ENCODE data around the gene DCLK1. TPM values are rescaled to one million over a fixed set of nuclear protein-coding genes. Genes with fewer than 3 reads are reported as not detected.

Gene DCLK1
- total RNA-seq, 1 experiment from 2014 or later = not detected

DNA sequence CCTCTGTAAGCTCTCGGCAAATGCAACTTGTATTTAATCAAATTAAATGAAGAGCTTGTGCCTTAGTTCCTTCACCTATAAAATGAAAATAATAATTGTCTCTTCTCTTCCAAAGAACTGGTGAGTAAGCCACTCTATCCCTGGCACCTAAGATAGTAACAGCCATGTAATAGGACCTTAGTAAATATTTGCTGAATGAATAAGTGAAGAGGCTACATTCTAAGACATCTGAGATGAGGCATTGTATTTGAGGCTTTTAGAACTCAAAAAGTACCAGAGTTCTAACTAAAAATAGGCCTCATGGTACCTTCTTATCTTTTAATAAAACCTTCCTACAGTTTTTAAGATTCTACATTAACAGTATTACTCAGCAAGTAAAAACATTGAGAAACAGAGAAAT, 17.3 kb upstream of the DCLK1 start:
- no peaks in the 10 kb centered on the region for H3K9me3 ChIP-seq (ENCODE audit: control insufficient read depth, insufficient read depth, low read depth, low read length)
- ATAC-seq (no peak), DNase-seq (ENCODE audit: low read depth, low spot score) (no peak)
- no peak overlapping the region for H3K4me3 ChIP-seq (ENCODE audit: low read depth in 2 of 2, low read length in 2 of 2)
- no peaks in the 10 kb centered on the region for H3K36me3 ChIP-seq (ENCODE audit: control insufficient read depth, insufficient read depth, low read length)
- no peaks in the 10 kb centered on the region for H3K4me1 ChIP-seq (ENCODE audit: control insufficient read depth, insufficient read depth, low read length)
- H3K27ac ChIP-seq (ENCODE audit: low read length) = no peak overlapping the region
- intact Hi-C loops (cut with micrococcal nuclease; ENCODE audit: unreplicated experiment) (no loop called here), in situ Hi-C loops (cut with HindIII; ENCODE audit: low pct_unique_long_range_greater_than_20kb, low sequenced_read_pairs) (no loop called here)
- no TSS peak for BruUV-seq (replicated peaks)
- TF ChIP-seq POLR2AphosphoS5 (IDR thresholded peaks at IDR 0.05; ENCODE audit: low read depth, low read length) (no peak), SIN3A (IDR thresholded peaks at IDR 0.05; ENCODE audit: borderline replicate concordance, insufficient read depth, low read depth, low read length) (no peak), TCF7L2 (IDR thresholded peaks at IDR 0.05; ENCODE audit: low read depth, low read length) (no peak), CTCF (IDR thresholded peaks at IDR 0.05) (no peak), REST (IDR thresholded peaks at IDR 0.05; ENCODE audit: insufficient read depth in 1 of 2, low read depth in 2 of 2, low read length in 1 of 2) (no peak)
- H3K27me3 ChIP-seq (ENCODE audit: control insufficient read depth, insufficient read depth, low read length) = no peaks in the 10 kb centered on the region
- CTCF ChIA-PET = no interaction called here
- POLR2A ChIA-PET = no interaction called here

- no peaks in the 10 kb centered on the region for H3K9me3 ChIP-seq (ENCODE audit: control insufficient read depth, insufficient read depth, low read depth, low read length)
- H3K27me3 ChIP-seq (ENCODE audit: control insufficient read depth, insufficient read depth, low read length) = no peaks in the 10 kb centered on the region
- H3K4me3 ChIP-seq (ENCODE audit: low read depth in 2 of 2, low read length in 2 of 2) = no peak overlapping the region
- H3K27ac ChIP-seq (ENCODE audit: low read length) = no peak overlapping the region
- TF ChIP-seq POLR2AphosphoS5 (IDR thresholded peaks at IDR 0.05; ENCODE audit: low read depth, low read length) (no peak), TCF7L2 (IDR thresholded peaks at IDR 0.05; ENCODE audit: low read depth, low read length) (no peak), CTCF (IDR thresholded peaks at IDR 0.05) (no peak), REST (IDR thresholded peaks at IDR 0.05; ENCODE audit: insufficient read depth in 1 of 2, low read depth in 2 of 2, low read length in 1 of 2) (no peak), SIN3A (IDR thresholded peaks at IDR 0.05; ENCODE audit: borderline replicate concordance, insufficient read depth, low read depth, low read length) (no peak)
- in situ Hi-C loops (cut with HindIII; ENCODE audit: low pct_unique_long_range_greater_than_20kb, low sequenced_read_pairs) (no loop called here), intact Hi-C loops (cut with micrococcal nuclease; ENCODE audit: unreplicated experiment) (no loop called here)
- POLR2A ChIA-PET = no interaction called here
- CTCF ChIA-PET = no interaction called here
- H3K36me3 ChIP-seq (ENCODE audit: control insufficient read depth, insufficient read depth, low read length) = no peaks in the 10 kb centered on the region
- ATAC-seq (no peak), DNase-seq (ENCODE audit: low read depth, low spot score) (no peak)
- H3K4me1 ChIP-seq (ENCODE audit: control insufficient read depth, insufficient read depth, low read length) = no peaks in the 10 kb centered on the region
- no TSS peak for BruUV-seq (replicated peaks)
Observed at GRCh38 chr13:36147330-36147729, 16.1 kb upstream of the DCLK1 start.
